WI38 (cell line): ENCODE data around the gene ZNF211.

Experiments used
- H3K4me3 ChIP-seq: 2 replicates; pipeline ENCODE4 v1.5.1; 2011; ENCODE audit warnings: low read depth, mild to moderate bottlenecking, control low read depth, low read length
- TF ChIP-seq, protein P1 (sequence below): IDR thresholded peaks from 2 replicates; pipeline ENCODE4 v1.5.1; 2012; ENCODE audit warnings: low read depth, mild to moderate bottlenecking, control low read depth, low read length

Gene ZNF211

DNA sequence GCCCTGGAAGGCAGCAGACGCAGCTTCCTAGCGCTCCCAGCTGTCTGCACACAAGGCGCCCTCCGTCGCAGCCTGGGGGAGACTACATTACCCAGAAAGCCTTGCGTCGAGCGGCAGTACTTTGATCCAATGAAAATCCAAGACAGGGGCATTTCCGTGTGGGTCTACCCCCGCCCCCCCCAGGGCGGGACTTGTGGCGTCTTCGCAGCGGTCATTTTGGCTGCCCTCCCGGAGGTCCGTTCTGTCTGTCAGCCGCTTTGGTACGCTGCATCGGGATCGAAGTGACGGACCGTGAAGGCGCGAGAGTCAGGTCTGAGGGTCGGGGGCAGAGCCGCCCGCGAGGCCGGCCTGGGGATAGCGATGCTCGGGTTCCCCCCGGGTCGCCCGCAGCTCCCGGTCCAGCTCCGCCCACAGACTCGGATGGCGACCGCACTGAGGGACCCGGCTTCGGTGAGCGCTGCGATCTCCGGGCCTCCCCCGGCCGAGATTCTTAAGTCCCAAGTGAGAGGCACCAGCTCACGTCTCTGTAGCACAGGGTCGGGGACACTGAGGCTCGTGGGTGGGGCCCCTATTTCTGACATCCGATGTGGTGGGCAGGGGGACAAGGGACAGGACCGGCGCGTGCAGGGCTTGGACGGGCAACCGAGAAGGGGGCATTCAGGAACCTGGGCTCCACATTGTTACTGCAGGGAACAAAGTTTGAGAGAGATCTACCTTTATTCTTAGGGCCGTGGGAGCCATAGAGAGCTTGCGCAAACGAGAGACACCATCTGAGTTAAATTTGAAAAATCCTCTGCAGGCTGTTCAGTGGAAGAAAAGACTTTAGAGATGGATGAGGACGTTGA, at the start of gene ZNF211:
Gene ZNF211 (plus strand): TSS at position 182 of the 845 bp plus-strand sequence. CDS start 179 bp downstream, at position 361.
- H3K4me3 ChIP-seq = peak within 1 kb of the TSS; percentile 90
- TF ChIP-seq, protein P1, sequence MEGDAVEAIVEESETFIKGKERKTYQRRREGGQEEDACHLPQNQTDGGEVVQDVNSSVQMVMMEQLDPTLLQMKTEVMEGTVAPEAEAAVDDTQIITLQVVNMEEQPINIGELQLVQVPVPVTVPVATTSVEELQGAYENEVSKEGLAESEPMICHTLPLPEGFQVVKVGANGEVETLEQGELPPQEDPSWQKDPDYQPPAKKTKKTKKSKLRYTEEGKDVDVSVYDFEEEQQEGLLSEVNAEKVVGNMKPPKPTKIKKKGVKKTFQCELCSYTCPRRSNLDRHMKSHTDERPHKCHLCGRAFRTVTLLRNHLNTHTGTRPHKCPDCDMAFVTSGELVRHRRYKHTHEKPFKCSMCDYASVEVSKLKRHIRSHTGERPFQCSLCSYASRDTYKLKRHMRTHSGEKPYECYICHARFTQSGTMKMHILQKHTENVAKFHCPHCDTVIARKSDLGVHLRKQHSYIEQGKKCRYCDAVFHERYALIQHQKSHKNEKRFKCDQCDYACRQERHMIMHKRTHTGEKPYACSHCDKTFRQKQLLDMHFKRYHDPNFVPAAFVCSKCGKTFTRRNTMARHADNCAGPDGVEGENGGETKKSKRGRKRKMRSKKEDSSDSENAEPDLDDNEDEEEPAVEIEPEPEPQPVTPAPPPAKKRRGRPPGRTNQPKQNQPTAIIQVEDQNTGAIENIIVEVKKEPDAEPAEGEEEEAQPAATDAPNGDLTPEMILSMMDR = no peak

DNA sequence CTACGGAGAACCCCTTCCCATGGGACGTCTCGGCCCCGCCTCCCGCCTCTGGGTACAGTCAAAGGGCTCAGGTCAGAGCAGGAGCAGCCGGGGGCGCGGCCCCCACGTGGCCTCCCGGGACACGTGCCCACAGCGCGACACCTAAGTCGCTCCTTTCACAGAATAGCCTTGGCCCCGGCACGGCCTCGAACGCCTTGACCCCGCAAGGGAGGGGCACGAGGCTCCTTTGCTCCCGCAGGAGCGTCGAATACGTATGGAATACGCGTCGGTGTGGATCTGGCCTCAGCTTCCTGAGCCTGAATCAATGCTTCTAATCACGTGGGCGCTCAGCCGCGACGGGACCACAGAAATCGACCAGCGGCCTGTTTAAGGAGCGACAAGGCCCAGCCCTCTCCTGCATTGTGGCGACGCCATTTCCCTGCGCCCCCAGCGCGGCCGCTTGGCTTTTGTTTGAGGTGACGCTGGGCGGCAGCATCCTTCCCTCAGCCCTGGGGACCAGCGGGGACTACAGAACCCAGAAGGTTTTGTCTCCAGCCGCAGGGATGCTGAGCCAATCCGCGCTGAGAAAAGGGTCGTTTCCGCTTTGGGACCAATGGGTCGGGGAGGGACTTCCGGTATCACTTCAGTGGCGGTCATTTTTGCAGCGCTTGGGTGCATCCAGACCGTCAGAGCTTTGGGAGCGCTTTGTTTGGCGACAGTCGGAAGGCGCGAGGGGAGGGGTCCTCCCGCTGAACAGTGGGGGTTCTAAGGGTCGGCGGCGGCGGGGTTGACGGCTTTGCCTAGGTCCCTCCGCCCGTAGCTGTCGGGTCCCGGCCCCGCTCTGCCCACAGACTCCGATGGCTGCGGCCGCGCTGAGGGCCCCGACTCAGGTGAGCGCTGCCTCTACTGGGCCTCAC, 49.2 kb upstream of the ZNF211 start, which contains the start of gene ZIK1:
Gene ZIK1 (plus strand): TSS at position 625 of the 896 bp plus-strand sequence. CDS start 212 bp downstream, at position 837.
- TF ChIP-seq, protein P1 = no peak
- H3K4me3 ChIP-seq = peak within 1 kb of the TSS; percentile 89

DNA sequence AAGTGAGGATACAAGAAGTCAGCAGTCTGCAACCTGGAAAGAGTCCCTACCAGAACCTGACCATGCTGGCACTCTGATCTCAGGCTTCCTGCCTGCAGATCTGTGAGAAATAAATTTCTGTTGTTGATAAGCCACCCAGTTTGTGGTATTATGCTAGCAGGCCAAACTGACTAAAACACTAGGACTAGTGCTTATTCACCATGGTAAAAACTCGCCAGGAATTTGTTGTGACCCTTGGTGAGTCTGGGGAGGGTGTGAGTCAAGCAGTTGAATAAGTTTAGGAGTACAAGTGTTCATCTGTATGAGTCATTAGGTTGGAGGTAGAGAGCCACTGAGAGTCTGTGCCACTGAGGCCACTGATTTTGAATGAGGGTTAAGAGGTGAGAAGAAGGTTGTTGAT, 45.4 kb upstream of the ZNF211 start:
- TF ChIP-seq, protein P1 = no peak
- H3K4me3 ChIP-seq = no peak overlapping the region

DNA sequence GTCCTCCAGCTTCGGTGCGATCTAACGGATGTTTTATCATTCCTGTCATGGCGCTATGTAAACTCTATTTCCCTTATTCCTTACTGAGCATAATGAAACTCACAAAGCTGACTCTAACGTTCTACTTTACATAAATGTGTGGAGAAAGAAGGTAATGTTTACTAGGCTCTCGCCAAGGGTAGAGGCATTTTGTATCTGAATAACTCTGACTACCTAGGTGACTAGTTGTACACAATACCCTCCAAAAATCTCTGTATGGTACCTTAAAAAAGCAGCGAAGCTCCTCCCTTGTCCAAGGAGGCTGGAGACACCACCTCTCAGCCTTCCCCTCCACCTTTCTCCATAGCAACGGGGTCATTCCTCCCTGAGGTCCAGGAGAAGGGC, 33.6 kb upstream of the ZNF211 start:
- peak overlapping the region; percentile 83 for H3K4me3 ChIP-seq
- TF ChIP-seq, protein P1 = no peak

DNA sequence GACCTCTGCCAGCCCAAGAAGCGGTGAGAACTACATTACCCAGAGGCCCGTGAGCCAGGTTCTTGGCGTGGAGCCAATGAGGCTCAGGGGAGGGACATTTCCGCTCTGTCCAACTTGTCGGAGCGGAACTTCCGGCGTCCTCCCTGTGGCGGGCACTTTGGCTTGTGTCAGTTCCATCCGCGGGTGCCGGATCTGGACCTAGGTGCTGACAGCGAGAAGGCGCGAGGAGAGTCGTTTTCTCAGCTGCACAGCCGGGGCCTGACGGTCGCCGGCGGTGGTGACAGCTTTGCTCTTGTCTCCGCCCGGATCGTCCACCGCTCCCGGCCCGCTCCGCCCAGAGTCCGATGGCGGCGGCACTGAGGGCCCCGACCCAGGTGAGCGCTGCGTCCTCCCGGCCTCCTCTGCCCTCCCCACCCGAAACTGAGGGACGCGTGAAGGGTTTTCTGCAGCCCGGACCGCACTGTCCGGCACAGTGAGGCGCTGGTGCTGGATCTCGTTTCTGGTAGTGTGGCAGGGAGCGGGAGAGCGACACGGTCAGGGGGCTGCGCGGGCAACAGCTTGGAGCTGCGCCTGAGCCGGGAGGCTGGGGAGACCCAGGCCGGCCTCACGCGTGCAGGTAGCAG, 33.1 kb upstream of the ZNF211 start, which contains the start of gene ZNF530:
Gene ZNF530 (plus strand): TSS at position 125 of the 623 bp plus-strand sequence. CDS start 4,461 bp downstream, outside the sequence.
- peak within 1 kb of the TSS; percentile 83 for H3K4me3 ChIP-seq
- TF ChIP-seq, protein P1 = no peak

DNA sequence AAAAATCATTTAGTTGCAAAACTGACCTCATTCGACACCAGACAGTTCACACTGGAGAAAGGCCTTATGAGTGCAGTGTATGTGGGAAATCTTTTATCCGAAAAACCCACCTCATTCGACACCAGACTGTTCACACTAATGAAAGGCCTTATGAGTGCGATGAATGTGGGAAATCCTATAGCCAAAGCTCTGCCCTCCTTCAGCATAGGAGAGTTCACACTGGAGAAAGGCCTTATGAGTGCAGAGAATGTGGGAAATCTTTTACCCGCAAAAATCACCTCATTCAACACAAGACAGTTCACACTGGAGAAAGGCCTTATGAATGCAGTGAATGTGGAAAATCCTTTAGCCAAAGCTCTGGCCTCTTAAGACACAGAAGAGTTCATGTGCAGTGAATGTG, 26.0 kb upstream of the ZNF211 start:
- H3K4me3 ChIP-seq = no peak overlapping the region
- TF ChIP-seq, protein P1 = no peak
